GM23338 (cell line): ENCODE data around the gene ABCA4. TPM values are rescaled to one million over a fixed set of nuclear protein-coding genes. Genes with fewer than 3 reads are reported as not detected.

Experiments
- ATAC-seq: fragments of 200-7000 bp; cut with Tn5 transposase; 3 replicates; pipeline ENCODE4 v1.9.1; 2020
- DNase-seq: peaks from one replicate; pipeline ENCODE4 v3.0.0-alpha.2; 2015; ENCODE audit warnings: low spot score
- H2AFZ ChIP-seq: fragments of 200-600 bp; sonication (generic); 2 replicates; pipeline ENCODE4 v1.8.0; 2016; ENCODE audit warnings: antibody characterized with exemption, mild to moderate bottlenecking, moderate library complexity
- H3F3A ChIP-seq: fragments of 200-600 bp; sonication (generic); replicated peaks from 2 replicates; pipeline ENCODE4 v1.8.0; 2017; ENCODE audit warnings: antibody characterized with exemption, mixed run types, low read depth
- H3K27ac ChIP-seq: fragments of 200-600 bp; sonication (generic); 2 replicates; pipeline ENCODE4 v1.6.1; 2016; ENCODE audit warnings: low read depth
- H3K27me3 ChIP-seq: fragments of 200-600 bp; sonication (generic); 2 replicates; pipeline ENCODE4 v1.8.0; 2016; ENCODE audit warnings: mild to moderate bottlenecking, mixed run types, moderate library complexity; ENCODE audit not compliant: insufficient read depth
- H3K36me3 ChIP-seq: fragments of 200-600 bp; sonication (generic); 2 replicates; pipeline ENCODE4 v1.8.0; 2016; ENCODE audit warnings: mild to moderate bottlenecking; ENCODE audit not compliant: insufficient read depth
- H3K4me1 ChIP-seq: fragments of 200-600 bp; sonication (generic); 2 replicates; pipeline ENCODE4 v1.8.0; 2016; ENCODE audit warnings: mild to moderate bottlenecking, moderate library complexity; ENCODE audit not compliant: insufficient read depth
- H3K4me2 ChIP-seq: fragments of 200-600 bp; sonication (generic); 2 replicates; pipeline ENCODE4 v1.7.1; 2017; ENCODE audit warnings: mixed run types
- H3K4me3 ChIP-seq: fragments of 200-600 bp; sonication (generic); 2 replicates; pipeline ENCODE4 v1.6.1; 2016; ENCODE audit warnings: mixed run types
- H3K79me2 ChIP-seq: fragments of 200-600 bp; sonication (generic); replicated peaks from 2 replicates; pipeline ENCODE4 v1.8.0; 2017; ENCODE audit warnings: mild to moderate bottlenecking; ENCODE audit not compliant: insufficient read depth
- H3K9me2 ChIP-seq: fragments of 200-600 bp; sonication (generic); 2 replicates; pipeline ENCODE4 v1.8.0; 2017; ENCODE audit not compliant: insufficient read depth
- H4K20me1 ChIP-seq: fragments of 200-600 bp; sonication (generic); replicated peaks from 2 replicates; pipeline ENCODE4 v1.8.0; 2017; ENCODE audit warnings: mild to moderate bottlenecking; ENCODE audit not compliant: insufficient read depth
- H3K27ac Mint-ChIP-seq: 2 replicates; pipeline ENCODE4 v1.8.0; 2020; ENCODE audit warnings: inconsistent platforms, mild to moderate bottlenecking, moderate library complexity, mixed read lengths
- H3K27me3 Mint-ChIP-seq: 3 replicates; pipeline ENCODE4 v1.8.0; 2022; ENCODE audit warnings: low read depth, mild to moderate bottlenecking, moderate library complexity, mixed read lengths, inconsistent platforms; ENCODE audit not compliant: insufficient read depth, poor library complexity
- H3K36me3 Mint-ChIP-seq: 3 replicates; pipeline ENCODE4 v1.8.0; 2021; ENCODE audit warnings: low read depth, mild to moderate bottlenecking, inconsistent platforms, moderate library complexity, mixed read lengths
- H3K4me1 Mint-ChIP-seq: 3 replicates; pipeline ENCODE4 v1.8.0; 2020; ENCODE audit warnings: mild to moderate bottlenecking, inconsistent platforms, mixed read lengths
- H3K4me3 Mint-ChIP-seq: 3 replicates; pipeline ENCODE4 v1.8.0; 2021; ENCODE audit warnings: moderate library complexity, mild to moderate bottlenecking, inconsistent platforms, mixed read lengths
- H3K9me3 Mint-ChIP-seq: 3 replicates; pipeline ENCODE4 v1.8.0; 2020; ENCODE audit warnings: moderate library complexity, mild to moderate bottlenecking, inconsistent platforms, mixed read lengths
- EZH2 ChIP-seq: fragments of 200-600 bp; sonication (generic); IDR thresholded peaks from one replicate; pipeline ENCODE4 v1.8.0; 2017; ENCODE audit warnings: antibody characterized with exemption, mild to moderate bottlenecking, low read depth; ENCODE audit not compliant: unreplicated experiment
- EZH2phosphoT487 ChIP-seq: fragments of 200-600 bp; sonication (generic); IDR thresholded peaks from one replicate; pipeline ENCODE4 v1.8.1; 2018; ENCODE audit warnings: antibody characterized with exemption; ENCODE audit not compliant: unreplicated experiment
- NANOG ChIP-seq: IDR thresholded peaks from 2 replicates; pipeline ENCODE4 v1.6.1; 2016; ENCODE audit warnings: antibody characterized with exemption, borderline replicate concordance
- polyA plus RNA-seq: library from polyadenylated mRNA; unstranded; fragments of >200 nt; fragmentation: Nextera tagmentation; extraction: Ambion mirVana; gene quantifications from 2 replicates; pipeline ENCODE4 v1.2.1, GENCODE V29; 2016
- total RNA-seq: library from RNA; depleted of rRNA; stranded (reverse); fragments of >200 nt; shearing (Covaris generic); gene quantifications from 2 replicates; pipeline ENCODE4 v1.2.3, GENCODE V29; 2014
- TF ChIP-seq, protein P1 (sequence below): fragments of 250-450 bp; sonication (Bioruptor Pico); IDR thresholded peaks from 2 replicates; pipeline ENCODE4 v1.5.0; 2020; ENCODE audit warnings: mild to moderate bottlenecking, moderate library complexity
- TF ChIP-seq, protein P2 (sequence below): IDR thresholded peaks from 2 replicates; pipeline ENCODE4 v1.6.1; 2016; ENCODE audit warnings: antibody characterized with exemption

Gene ABCA4
- total and polyA plus RNA-seq, 2 experiments from 2014 or later = not detected

DNA sequence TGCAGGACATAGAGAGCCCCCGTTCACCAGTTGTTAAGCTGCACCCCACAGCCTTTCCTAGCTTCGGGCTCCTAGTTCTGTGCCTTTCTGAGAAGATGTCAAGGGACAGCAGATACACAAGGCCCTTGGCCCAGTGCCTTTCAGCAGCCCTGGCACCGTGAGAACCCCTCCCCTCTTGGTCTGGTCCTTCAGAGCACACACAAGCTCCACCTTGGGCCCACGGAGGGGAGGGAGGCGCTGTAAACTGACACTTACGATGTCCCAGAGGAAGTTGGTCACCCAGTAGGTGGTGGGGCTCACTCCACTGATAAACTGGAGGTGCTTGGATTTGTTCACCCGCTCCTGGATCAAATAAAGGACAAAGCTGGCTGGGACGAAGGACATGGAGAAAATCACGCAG is 101.6 kb downstream of the ABCA4 start (continued):
- TF ChIP-seq, protein P1, sequence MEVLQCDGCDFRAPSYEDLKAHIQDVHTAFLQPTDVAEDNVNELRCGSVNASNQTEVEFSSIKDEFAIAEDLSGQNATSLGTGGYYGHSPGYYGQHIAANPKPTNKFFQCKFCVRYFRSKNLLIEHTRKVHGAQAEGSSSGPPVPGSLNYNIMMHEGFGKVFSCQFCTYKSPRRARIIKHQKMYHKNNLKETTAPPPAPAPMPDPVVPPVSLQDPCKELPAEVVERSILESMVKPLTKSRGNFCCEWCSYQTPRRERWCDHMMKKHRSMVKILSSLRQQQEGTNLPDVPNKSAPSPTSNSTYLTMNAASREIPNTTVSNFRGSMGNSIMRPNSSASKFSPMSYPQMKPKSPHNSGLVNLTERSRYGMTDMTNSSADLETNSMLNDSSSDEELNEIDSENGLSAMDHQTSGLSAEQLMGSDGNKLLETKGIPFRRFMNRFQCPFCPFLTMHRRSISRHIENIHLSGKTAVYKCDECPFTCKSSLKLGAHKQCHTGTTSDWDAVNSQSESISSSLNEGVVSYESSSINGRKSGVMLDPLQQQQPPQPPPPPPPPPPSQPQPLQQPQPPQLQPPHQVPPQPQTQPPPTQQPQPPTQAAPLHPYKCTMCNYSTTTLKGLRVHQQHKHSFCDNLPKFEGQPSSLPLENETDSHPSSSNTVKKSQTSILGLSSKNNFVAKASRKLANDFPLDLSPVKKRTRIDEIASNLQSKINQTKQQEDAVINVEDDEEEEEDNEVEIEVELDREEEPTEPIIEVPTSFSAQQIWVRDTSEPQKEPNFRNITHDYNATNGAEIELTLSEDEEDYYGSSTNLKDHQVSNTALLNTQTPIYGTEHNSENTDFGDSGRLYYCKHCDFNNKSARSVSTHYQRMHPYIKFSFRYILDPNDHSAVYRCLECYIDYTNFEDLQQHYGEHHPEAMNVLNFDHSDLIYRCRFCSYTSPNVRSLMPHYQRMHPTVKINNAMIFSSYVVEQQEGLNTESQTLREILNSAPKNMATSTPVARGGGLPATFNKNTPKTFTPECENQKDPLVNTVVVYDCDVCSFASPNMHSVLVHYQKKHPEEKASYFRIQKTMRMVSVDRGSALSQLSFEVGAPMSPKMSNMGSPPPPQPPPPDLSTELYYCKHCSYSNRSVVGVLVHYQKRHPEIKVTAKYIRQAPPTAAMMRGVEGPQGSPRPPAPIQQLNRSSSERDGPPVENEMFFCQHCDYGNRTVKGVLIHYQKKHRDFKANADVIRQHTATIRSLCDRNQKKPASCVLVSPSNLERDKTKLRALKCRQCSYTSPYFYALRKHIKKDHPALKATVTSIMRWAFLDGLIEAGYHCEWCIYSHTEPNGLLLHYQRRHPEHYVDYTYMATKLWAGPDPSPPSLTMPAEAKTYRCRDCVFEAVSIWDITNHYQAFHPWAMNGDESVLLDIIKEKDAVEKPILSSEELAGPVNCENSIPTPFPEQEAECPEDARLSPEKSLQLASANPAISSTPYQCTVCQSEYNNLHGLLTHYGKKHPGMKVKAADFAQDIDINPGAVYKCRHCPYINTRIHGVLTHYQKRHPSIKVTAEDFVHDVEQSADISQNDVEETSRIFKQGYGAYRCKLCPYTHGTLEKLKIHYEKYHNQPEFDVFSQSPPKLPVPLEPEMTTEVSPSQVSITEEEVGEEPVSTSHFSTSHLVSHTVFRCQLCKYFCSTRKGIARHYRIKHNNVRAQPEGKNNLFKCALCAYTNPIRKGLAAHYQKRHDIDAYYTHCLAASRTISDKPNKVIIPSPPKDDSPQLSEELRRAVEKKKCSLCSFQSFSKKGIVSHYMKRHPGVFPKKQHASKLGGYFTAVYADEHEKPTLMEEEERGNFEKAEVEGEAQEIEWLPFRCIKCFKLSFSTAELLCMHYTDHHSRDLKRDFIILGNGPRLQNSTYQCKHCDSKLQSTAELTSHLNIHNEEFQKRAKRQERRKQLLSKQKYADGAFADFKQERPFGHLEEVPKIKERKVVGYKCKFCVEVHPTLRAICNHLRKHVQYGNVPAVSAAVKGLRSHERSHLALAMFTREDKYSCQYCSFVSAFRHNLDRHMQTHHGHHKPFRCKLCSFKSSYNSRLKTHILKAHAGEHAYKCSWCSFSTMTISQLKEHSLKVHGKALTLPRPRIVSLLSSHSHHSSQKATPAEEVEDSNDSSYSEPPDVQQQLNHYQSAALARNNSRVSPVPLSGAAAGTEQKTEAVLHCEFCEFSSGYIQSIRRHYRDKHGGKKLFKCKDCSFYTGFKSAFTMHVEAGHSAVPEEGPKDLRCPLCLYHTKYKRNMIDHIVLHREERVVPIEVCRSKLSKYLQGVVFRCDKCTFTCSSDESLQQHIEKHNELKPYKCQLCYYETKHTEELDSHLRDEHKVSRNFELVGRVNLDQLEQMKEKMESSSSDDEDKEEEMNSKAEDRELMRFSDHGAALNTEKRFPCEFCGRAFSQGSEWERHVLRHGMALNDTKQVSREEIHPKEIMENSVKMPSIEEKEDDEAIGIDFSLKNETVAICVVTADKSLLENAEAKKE (CRISPR knock-in tag) = no peak
- TF ChIP-seq NANOG (no peak), EZH2phosphoT487 (no peak)

DNA sequence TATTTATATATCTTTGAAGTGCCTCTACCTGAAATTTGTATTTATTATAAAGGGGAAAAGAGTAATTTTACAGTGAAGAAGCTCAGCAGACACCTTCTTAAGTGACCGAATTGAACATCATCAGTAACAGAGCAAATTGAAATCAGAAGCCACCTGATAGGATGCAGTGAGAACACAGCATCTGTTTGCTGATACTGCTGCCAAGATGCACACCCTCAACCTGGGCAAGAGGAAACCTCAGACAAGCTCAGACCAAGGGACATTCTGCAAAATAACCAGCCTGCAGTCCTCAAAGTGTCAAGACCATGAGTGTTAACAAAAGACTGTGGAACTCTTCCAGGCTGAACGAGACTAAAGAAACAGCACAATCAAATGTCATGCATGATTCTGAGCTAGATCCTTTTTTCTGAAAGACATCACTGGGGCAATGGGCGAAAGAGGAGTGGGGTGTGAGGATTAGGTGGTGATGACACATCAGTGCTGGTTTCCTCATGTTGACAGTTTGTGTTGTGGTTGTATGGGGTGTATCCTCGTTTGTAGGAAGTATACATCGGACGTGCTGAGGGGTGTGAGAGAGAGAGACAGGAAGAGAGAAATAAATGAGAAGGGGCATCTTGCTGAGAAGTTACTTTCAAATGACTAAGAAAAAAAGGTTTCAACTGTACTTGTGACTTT is 103.7 kb downstream of the ABCA4 start:
- DNase-seq (no peak), ATAC-seq (no peak)
- no peaks in the 10 kb centered on the region for H3K9me3 Mint-ChIP-seq
- H3K4me1 ChIP-seq = peaks cover 25% of the 10 kb centered on the region
- H3K36me3 ChIP-seq = no peaks in the 10 kb centered on the region
- peaks cover 41% of the 10 kb centered on the region for H3K4me1 Mint-ChIP-seq
- H4K20me1 ChIP-seq = no peaks in the 10 kb centered on the region
- H3F3A ChIP-seq = no peaks in the 10 kb centered on the region
- peaks cover 22% of the 10 kb centered on the region for H3K27me3 ChIP-seq
- no peak overlapping the region for H3K27ac Mint-ChIP-seq
- peaks cover 27% of the 10 kb centered on the region for H3K27me3 Mint-ChIP-seq
- H3K79me2 ChIP-seq = no peaks in the 10 kb centered on the region
- peaks cover 10% of the 10 kb centered on the region; the same call in 1 of the 2 replicates for H3K9me2 ChIP-seq
- no peak overlapping the region for H3K4me3 ChIP-seq
- no peak overlapping the region for H3K27ac ChIP-seq
- no peak overlapping the region for H2AFZ ChIP-seq
- no peak overlapping the region for H3K4me3 Mint-ChIP-seq
- no peaks in the 10 kb centered on the region for H3K36me3 Mint-ChIP-seq
- TF ChIP-seq, protein P2, sequence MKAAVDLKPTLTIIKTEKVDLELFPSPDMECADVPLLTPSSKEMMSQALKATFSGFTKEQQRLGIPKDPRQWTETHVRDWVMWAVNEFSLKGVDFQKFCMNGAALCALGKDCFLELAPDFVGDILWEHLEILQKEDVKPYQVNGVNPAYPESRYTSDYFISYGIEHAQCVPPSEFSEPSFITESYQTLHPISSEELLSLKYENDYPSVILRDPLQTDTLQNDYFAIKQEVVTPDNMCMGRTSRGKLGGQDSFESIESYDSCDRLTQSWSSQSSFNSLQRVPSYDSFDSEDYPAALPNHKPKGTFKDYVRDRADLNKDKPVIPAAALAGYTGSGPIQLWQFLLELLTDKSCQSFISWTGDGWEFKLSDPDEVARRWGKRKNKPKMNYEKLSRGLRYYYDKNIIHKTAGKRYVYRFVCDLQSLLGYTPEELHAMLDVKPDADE = no peak
- no peak for TF ChIP-seq EZH2phosphoT487
- TF ChIP-seq EZH2 = no peak
- no peak overlapping the region for H3K4me2 ChIP-seq
